K562 (cell line): ENCODE measurements around the gene NRXN2. TPM values are rescaled to one million over a fixed set of nuclear protein-coding genes. Genes with fewer than 3 reads are reported as not detected.

Experiments
- ATAC-seq: fragments of 200-7000 bp; cut with Tn5 transposase; 3 replicates; pipeline ENCODE4 v1.9.1; 2020; ENCODE audit warnings: moderate library complexity
- BruUV-seq: library from RNA; stranded (reverse); fragments of 400-500 nt; replicated peaks from 2 replicates; lab custom pipeline; 2021; lab: Mats Ljungman, UMichigan
- CTCF ChIA-PET: fragments of 300-600 bp; formaldehyde crosslinking; extraction: SDS; loops from one replicate; lab custom pipeline; 2021; ENCODE audit warnings: low intra/inter-chr PET ratio; lab: Yijun Ruan, JAX
- POLR2A ChIA-PET: fragments of 300-600, 350-650 bp; sonication (Branson Sonifier 250); formaldehyde crosslinking; extraction: SDS; loops from one replicate; lab custom pipeline; 2021; ENCODE audit warnings: antibody characterized with exemption, inconsistent platforms; lab: Yijun Ruan, JAX
- DNase-seq, 4 experiments: peaks; one replicate each; pipeline versions ENCODE4 v3.0.0 to v3.0.0-alpha.2; 2011 to 2018; ENCODE audit warnings: low spot score in 3 of 4, mixed read lengths in 3 of 4; ENCODE audit errors: extremely low read depth in 1 of 4
- FAIRE-seq: peaks from 2 replicates; lab custom pipeline; 2011; peaks lifted over from hg19 to GRCh38; lab: Jason Lieb, UNC
- H2AFZ ChIP-seq: 2 replicates; pipeline ENCODE4 v1.6.0; 2011; ENCODE audit warnings: low read depth, low read length, control low read depth, inconsistent platforms
- H3K27ac ChIP-seq: fragments of 200-600 bp; 3 replicates; pipeline ENCODE4 v1.8.0; 2011; ENCODE audit warnings: low read depth, mild to moderate bottlenecking, control low read depth, inconsistent platforms, low read length, moderate library complexity, mixed read lengths; ENCODE audit errors: extremely low read depth
- H3K27me3 ChIP-seq, 2 experiments: fragments of 300-600 bp in 1 of 2; 2 replicates in 1 of 2; 3 replicates in 1 of 2; pipeline versions ENCODE4 v1.6.0 to v1.8.0; 2011; ENCODE audit warnings: inconsistent platforms in 2 of 2, low read length in 2 of 2, mild to moderate bottlenecking in 1 of 2, mixed read lengths in 1 of 2, moderate library complexity in 1 of 2; ENCODE audit not compliant: control insufficient read depth in 2 of 2, insufficient read depth in 2 of 2
- H3K36me3 ChIP-seq: fragments of 300-600 bp; 3 replicates; pipeline ENCODE4 v1.8.0; 2011; ENCODE audit warnings: mild to moderate bottlenecking, low read length, inconsistent platforms; ENCODE audit not compliant: control insufficient read depth, insufficient read depth
- H3K4me1 ChIP-seq, 2 experiments: fragments of 200-600 bp in 1 of 2; replicated peaks in 1 of 2; 2 replicates in 1 of 2; 3 replicates in 1 of 2; pipeline versions ENCODE4 v1.5.1 to v1.8.0; 2011; ENCODE audit warnings: inconsistent platforms in 2 of 2, low read length in 2 of 2, mild to moderate bottlenecking in 1 of 2, mixed read lengths in 1 of 2, moderate library complexity in 1 of 2; ENCODE audit not compliant: control insufficient read depth in 2 of 2, insufficient read depth in 2 of 2
- H3K4me2 ChIP-seq: 2 replicates; pipeline ENCODE4 v1.6.1; 2011; ENCODE audit warnings: low read length, control low read depth, inconsistent platforms, mixed read lengths; ENCODE audit not compliant: insufficient read depth
- H3K4me3 ChIP-seq: fragments of 200-600 bp; sonication (generic), shearing (Covaris generic); 2 replicates; pipeline ENCODE4 v1.5.1; 2016; ENCODE audit warnings: control low read depth, inconsistent platforms
- H3K79me2 ChIP-seq: fragments of 200-600 bp; 3 replicates; pipeline ENCODE4 v1.8.0; 2011; ENCODE audit warnings: low read length, inconsistent platforms; ENCODE audit not compliant: control insufficient read depth, insufficient read depth
- H3K9ac ChIP-seq, 2 experiments: 2 replicates each; pipeline versions ENCODE4 v1.6.0 to v1.6.1; 2011; ENCODE audit warnings: low read depth in 2 of 2, low read length in 2 of 2, control low read depth in 1 of 2, inconsistent platforms in 1 of 2, mild to moderate bottlenecking in 1 of 2, mixed read lengths in 1 of 2; ENCODE audit not compliant: insufficient read depth in 1 of 2
- H3K9me1 ChIP-seq: one replicate; pipeline ENCODE4 v1.6.0; 2011; ENCODE audit warnings: inconsistent platforms, mild to moderate bottlenecking, low read length, moderate library complexity; ENCODE audit not compliant: control insufficient read depth, insufficient read depth
- H3K9me3 ChIP-seq: replicated peaks from 2 replicates; pipeline ENCODE4 v1.5.1; 2011; ENCODE audit warnings: low read depth, low read length, inconsistent platforms; ENCODE audit not compliant: control insufficient read depth, insufficient read depth
- H4K20me1 ChIP-seq: replicated peaks from 2 replicates; pipeline ENCODE4 v1.6.1; 2011; ENCODE audit warnings: low read length, inconsistent platforms, mixed read lengths; ENCODE audit not compliant: control insufficient read depth, insufficient read depth
- CBX5 ChIP-seq: IDR thresholded peaks from 2 replicates; pipeline ENCODE4 v1.6.1; 2014; ENCODE audit warnings: low read depth, borderline replicate concordance
- CHD2 ChIP-seq: IDR thresholded peaks from 2 replicates; pipeline ENCODE4 v1.6.1; 2011; ENCODE audit warnings: low read depth, low read length
- MYNN ChIP-seq, 2 experiments: sonication (generic); formaldehyde crosslinking in 1 of 2; IDR thresholded peaks; 2 replicates each; pipeline versions ENCODE4 v1.5.0 to v1.6.1; 2016 to 2020; ENCODE audit warnings: antibody characterized with exemption in 1 of 2, missing genetic modification reagents in 1 of 2
- POLR2A ChIP-seq: fragments of 450-650 bp; conservative IDR thresholded peaks from 2 replicates; pipeline ENCODE4 v1.6.1; 2016
- SUPT5H ChIP-seq: fragments of 450-650 bp; IDR thresholded peaks from 2 replicates; pipeline ENCODE4 v1.6.1; 2016
- THRAP3 ChIP-seq: fragments of 450-650 bp; IDR thresholded peaks from 2 replicates; pipeline ENCODE4 v1.6.1; 2016; ENCODE audit warnings: mild to moderate bottlenecking, inconsistent platforms, borderline replicate concordance
- ZNF778 ChIP-seq: fragments of 450-650 bp; formaldehyde crosslinking; IDR thresholded peaks from 2 replicates; pipeline ENCODE4 v1.4.0; 2020; ENCODE audit warnings: mild to moderate bottlenecking, moderate library complexity
- WGBS: fragments of 100-300 bp; shearing (Covaris generic); methylation state at CpG from one replicate; pipeline ENCODE4 v1.1.6; 2016; ENCODE audit warnings: low coverage, mixed read lengths; ENCODE audit not compliant: insufficient coverage; ENCODE audit errors: missing lambda C conversion rate; 5-methylcytosine and 5-hydroxymethylcytosine counted together
- in situ Hi-C: fragments of 300-500 bp; cut with MboI; formaldehyde crosslinking; loops from 4 replicates; pipeline ENCODE4 v1.15.0; 2018; ENCODE audit warnings: inconsistent platforms, mixed read lengths
- intact Hi-C: fragments of 100-400 bp; cut with micrococcal nuclease; formaldehyde crosslinking; loops from 2 replicates; pipeline ENCODE4 v1.14.2; 2022
- polyA plus RNA-seq, 8 experiments: library from polyadenylated mRNA; depleted of rRNA in 4 of 8; stranded (reverse) in 5 of 8; unstranded in 3 of 8; fragments of >200 nt; fragmentation: Nextera tagmentation in 2 of 8; fragmentation: Illumina TruSeq in 1 of 8; extraction: Ambion mirVana in 2 of 8; extraction: Trizol in 1 of 8; gene quantifications; 2 replicates each; pipeline versions ENCODE4 v1.2.1 to v1.2.3, GENCODE V29; 2011 to 2014; ENCODE audit warnings: inconsistent platforms in 1 of 8, missing spikeins in 1 of 8
- total RNA-seq, 7 experiments: library from RNA; depleted of rRNA in 6 of 7; stranded (reverse); fragments of >200 nt in 6 of 7; fragmentation: Illumina TruSeq in 2 of 7; extraction: Trizol in 2 of 7; gene quantifications; 2 replicates each; pipeline versions ENCODE4 v1.2.1 to v1.2.3, GENCODE V29; 2011 to 2021; ENCODE audit warnings: low replicate concordance in 1 of 7
- TF ChIP-seq, protein P1 (sequence below): fragments of 450-650 bp; IDR thresholded peaks from 2 replicates; pipeline ENCODE4 v1.6.1; 2016; ENCODE audit warnings: low read depth

Gene NRXN2
- total and polyA plus RNA-seq, 9 of the 15 experiments (the other 6 are each of a cell fraction or from before 2014, with no cell fraction given): 0.07 to 0.47 (median 0.15) TPM; not detected in 4

DNA sequence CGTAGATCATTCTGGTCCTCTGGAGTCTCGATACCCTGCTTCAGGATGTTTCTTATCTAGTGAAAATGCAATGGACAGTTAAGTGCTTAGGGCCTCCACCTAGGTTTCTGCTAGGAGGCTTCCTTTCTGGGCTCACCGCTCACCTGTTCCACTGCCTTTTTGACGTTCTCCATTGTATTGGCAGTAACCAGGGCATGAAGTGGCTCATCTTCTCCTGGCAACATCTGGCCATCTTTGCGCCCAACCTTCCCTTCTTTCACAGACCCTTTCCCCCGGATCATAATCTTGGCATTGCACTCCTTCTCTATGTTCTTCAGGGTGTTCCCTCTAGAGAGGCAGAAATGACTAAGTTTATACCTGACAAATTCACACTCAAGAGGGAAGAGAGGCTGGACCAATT is 46.3 kb upstream of the NRXN2 start:
- WGBS: 89% methylated on average over 6 of the region's 6 CpGs
- peaks cover 60% of the 10 kb centered on the region for H4K20me1 ChIP-seq
- no peak for DNase-seq
- peaks cover 70% of the 10 kb centered on the region for H3K79me2 ChIP-seq
- H3K36me3 ChIP-seq: peaks cover 98% of the 10 kb centered on the region
- FAIRE-seq: no peak
- H3K27me3 ChIP-seq: no peaks in the 10 kb centered on the region
- no peak overlapping the region for H3K27ac ChIP-seq
- no TSS peak for BruUV-seq
- intact Hi-C loops: no loop called here
- ATAC-seq: no peak
- H3K4me1 ChIP-seq: peaks cover 0 to 18% of the 10 kb centered on the region in 2 experiments; a peak in 3 of 5 replicates
- ChIA-PET CTCF (no interaction called here), POLR2A (interaction anchor here (0.5 to 10.8 kb wide), 3 partner anchors 6 to 15 kb away, joined by 4 to 168 read pairs (median 8); partner anchors contain the start of genes PYGM and SF1)
- H3K9ac ChIP-seq: no peak overlapping the region
- H3K4me3 ChIP-seq: no peak overlapping the region
- H3K9me1 ChIP-seq: peaks cover 5% of the 10 kb centered on the region
- no peak overlapping the region for H2AFZ ChIP-seq
- in situ Hi-C loops: no loop called here
- H3K4me2 ChIP-seq: no peak overlapping the region
- TF ChIP-seq THRAP3 (no peak), MYNN (IDR thresholded peaks at IDR 0.05) (0 out of 2 replicates have a peak, but pooled peaks have one; percentile 31), MYNN (CRISPR knock-in tag; IDR thresholded peaks at IDR 0.05) (no peak), POLR2A (peak; percentile 43; the same call in 1 of the 2 replicates), CBX5 (no peak), CHD2 (no peak), ZNF778 (no peak), SUPT5H (0 out of 2 replicates have a peak, but pooled peaks have one; percentile 26)
- TF ChIP-seq, protein P1, sequence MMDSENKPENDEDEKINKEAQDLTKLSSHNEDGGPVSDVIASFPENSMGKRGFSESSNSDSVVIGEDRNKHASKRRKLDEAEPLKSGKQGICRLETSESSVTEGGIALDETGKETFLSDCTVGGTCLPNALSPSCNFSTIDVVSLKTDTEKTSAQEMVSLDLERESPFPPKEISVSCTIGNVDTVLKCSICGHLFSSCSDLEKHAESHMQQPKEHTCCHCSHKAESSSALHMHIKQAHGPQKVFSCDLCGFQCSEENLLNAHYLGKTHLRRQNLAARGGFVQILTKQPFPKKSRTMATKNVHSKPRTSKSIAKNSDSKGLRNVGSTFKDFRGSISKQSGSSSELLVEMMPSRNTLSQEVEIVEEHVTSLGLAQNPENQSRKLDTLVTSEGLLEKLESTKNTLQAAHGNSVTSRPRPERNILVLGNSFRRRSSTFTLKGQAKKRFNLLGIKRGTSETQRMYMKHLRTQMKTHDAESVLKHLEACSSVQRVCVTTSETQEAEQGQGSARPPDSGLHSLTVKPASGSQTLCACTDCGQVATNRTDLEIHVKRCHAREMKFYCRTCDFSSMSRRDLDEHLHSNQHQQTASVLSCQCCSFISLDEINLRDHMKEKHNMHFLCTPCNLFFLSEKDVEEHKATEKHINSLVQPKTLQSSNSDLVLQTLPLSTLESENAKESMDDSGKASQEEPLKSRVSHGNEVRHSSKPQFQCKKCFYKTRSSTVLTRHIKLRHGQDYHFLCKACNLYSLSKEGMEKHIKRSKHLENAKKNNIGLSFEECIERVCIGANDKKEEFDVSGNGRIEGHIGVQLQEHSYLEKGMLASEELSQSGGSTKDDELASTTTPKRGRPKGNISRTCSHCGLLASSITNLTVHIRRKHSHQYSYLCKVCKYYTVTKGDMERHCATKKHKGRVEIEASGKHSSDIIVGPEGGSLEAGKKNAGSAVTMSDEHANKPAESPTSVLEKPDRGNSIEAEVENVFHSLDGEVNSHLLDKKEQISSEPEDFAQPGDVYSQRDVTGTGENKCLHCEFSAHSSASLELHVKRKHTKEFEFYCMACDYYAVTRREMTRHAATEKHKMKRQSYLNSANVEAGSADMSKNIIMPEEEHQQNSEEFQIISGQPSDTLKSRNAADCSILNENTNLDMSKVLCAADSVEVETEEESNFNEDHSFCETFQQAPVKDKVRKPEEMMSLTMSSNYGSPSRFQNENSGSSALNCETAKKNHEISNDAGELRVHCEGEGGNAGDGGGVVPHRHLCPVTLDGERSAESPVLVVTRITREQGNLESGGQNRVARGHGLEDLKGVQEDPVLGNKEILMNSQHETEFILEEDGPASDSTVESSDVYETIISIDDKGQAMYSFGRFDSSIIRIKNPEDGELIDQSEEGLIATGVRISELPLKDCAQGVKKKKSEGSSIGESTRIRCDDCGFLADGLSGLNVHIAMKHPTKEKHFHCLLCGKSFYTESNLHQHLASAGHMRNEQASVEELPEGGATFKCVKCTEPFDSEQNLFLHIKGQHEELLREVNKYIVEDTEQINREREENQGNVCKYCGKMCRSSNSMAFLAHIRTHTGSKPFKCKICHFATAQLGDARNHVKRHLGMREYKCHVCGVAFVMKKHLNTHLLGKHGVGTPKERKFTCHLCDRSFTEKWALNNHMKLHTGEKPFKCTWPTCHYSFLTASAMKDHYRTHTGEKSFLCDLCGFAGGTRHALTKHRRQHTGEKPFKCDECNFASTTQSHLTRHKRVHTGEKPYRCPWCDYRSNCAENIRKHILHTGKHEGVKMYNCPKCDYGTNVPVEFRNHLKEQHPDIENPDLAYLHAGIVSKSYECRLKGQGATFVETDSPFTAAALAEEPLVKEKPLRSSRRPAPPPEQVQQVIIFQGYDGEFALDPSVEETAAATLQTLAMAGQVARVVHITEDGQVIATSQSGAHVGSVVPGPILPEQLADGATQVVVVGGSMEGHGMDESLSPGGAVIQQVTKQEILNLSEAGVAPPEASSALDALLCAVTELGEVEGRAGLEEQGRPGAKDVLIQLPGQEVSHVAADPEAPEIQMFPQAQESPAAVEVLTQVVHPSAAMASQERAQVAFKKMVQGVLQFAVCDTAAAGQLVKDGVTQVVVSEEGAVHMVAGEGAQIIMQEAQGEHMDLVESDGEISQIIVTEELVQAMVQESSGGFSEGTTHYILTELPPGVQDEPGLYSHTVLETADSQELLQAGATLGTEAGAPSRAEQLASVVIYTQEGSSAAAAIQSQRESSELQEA: no peak
- H3K9me3 ChIP-seq: no peaks in the 10 kb centered on the region
